ENCODE results near the gene GPATCH1. TPM values are rescaled to one million over a fixed set of nuclear protein-coding genes. Genes with fewer than 3 reads are reported as not detected.

The GPATCH1 gene
- total and polyA plus RNA-seq, 2 of the 13 experiments (the other 11 are each of a cell fraction or from before 2014, with no cell fraction given): 6.8 to 6.9 TPM

DNA sequence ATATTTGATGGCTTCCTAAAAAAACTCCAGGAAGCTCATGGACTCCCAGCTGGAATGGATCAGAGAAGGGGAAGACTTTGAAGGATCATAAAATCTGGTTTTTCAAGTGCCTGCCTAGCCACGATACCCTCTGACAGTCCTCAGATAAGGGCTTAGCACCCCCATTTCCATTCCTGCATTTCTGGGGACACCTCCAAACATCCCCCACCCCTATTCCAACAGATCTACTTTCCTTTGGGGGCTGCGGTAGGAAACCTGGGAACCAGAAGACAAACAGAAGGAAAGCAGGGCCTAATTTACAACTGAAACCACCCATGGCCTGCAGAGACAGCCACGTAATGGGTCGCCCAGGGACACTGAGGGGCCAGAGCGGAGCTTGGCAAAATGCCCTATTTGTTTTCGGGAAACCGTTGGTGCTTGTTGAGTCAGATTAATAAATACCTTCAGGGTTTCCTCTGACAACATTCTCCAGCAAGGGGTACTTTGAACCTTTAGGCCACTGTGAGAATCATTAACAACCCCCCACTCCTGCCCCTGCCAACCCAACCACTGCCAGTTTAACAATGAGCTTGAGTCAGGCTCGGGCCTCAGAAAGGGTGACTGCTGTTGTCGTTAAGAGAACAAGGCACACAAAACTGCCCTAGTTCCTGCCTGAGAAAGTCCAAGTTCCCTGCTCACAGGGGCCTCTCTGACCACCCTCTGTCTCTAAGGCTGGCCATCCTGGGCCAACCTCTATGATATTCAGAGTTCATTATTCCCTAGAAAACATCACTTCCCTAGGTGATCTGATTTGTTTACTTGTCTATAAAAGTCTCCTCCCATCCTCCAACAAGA is 39.8 kb upstream of the GPATCH1 start (continued):
- TF ChIP-seq, protein P1, sequence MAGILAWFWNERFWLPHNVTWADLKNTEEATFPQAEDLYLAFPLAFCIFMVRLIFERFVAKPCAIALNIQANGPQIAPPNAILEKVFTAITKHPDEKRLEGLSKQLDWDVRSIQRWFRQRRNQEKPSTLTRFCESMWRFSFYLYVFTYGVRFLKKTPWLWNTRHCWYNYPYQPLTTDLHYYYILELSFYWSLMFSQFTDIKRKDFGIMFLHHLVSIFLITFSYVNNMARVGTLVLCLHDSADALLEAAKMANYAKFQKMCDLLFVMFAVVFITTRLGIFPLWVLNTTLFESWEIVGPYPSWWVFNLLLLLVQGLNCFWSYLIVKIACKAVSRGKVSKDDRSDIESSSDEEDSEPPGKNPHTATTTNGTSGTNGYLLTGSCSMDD (CRISPR knock-in tag; IDR thresholded peaks at IDR 0.05): no peak
- TF ChIP-seq ZNF878 (CRISPR knock-in tag; IDR thresholded peaks at IDR 0.05) (peak; percentile 64; the same call in 1 of the 2 replicates), RXRA (CRISPR knock-in tag; IDR thresholded peaks at IDR 0.05) (peak; percentile 98), ZBTB3 (CRISPR knock-in tag; IDR thresholded peaks at IDR 0.05; ENCODE audit: borderline replicate concordance, low read depth) (peak; percentile 91; the same call in 1 of the 2 replicates), ZNF788 (CRISPR knock-in tag; IDR thresholded peaks at IDR 0.05; ENCODE audit: borderline replicate concordance) (peak; percentile 53; the same call in 1 of the 2 replicates), CBX2 (IDR thresholded peaks at IDR 0.05; ENCODE audit: low read depth, low read length) (no peak), CBX2 (CRISPR knock-in tag; IDR thresholded peaks at IDR 0.05; ENCODE audit: low read depth) (no peak), NCOA1 (CRISPR knock-in tag; IDR thresholded peaks at IDR 0.05) (no peak; the same call in 1 of the 2 replicates), KLF16 (CRISPR knock-in tag; IDR thresholded peaks at IDR 0.05) (peak in 1 of 2 experiments; percentile 82; a peak in 2 of 4 replicates), KLF6 (CRISPR knock-in tag; IDR thresholded peaks at IDR 0.05) (no peak; the same call in 1 of the 2 replicates), ZNF777 (CRISPR knock-in tag; IDR thresholded peaks at IDR 0.05) (no peak)
- TF ChIP-seq, protein P2, sequence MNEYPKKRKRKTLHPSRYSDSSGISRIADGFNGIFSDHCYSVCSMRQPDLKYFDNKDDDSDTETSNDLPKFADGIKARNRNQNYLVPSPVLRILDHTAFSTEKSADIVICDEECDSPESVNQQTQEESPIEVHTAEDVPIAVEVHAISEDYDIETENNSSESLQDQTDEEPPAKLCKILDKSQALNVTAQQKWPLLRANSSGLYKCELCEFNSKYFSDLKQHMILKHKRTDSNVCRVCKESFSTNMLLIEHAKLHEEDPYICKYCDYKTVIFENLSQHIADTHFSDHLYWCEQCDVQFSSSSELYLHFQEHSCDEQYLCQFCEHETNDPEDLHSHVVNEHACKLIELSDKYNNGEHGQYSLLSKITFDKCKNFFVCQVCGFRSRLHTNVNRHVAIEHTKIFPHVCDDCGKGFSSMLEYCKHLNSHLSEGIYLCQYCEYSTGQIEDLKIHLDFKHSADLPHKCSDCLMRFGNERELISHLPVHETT (CRISPR knock-in tag; conservative IDR thresholded peaks at IDR 0.05): no peak
- TF ChIP-seq, protein P3, sequence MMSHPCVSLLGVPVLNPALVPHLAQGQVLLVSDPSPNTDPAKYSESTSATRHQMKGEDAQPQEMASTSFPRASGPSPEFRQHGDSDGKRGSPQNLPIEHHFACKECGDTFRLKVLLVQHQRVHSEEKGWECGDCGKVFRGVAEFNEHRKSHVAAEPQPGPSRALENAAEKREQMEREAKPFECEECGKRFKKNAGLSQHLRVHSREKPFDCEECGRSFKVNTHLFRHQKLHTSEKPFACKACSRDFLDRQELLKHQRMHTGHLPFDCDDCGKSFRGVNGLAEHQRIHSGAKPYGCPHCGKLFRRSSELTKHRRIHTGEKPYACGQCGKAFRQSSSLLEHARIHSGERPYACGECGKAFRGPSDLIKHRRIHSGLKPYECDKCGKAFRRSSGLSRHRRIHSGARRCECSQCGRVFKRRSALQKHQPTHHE (CRISPR knock-in tag; IDR thresholded peaks at IDR 0.05; ENCODE audit: borderline replicate concordance): no peak; the same call in 1 of the 2 replicates
- TF ChIP-seq, protein P4, sequence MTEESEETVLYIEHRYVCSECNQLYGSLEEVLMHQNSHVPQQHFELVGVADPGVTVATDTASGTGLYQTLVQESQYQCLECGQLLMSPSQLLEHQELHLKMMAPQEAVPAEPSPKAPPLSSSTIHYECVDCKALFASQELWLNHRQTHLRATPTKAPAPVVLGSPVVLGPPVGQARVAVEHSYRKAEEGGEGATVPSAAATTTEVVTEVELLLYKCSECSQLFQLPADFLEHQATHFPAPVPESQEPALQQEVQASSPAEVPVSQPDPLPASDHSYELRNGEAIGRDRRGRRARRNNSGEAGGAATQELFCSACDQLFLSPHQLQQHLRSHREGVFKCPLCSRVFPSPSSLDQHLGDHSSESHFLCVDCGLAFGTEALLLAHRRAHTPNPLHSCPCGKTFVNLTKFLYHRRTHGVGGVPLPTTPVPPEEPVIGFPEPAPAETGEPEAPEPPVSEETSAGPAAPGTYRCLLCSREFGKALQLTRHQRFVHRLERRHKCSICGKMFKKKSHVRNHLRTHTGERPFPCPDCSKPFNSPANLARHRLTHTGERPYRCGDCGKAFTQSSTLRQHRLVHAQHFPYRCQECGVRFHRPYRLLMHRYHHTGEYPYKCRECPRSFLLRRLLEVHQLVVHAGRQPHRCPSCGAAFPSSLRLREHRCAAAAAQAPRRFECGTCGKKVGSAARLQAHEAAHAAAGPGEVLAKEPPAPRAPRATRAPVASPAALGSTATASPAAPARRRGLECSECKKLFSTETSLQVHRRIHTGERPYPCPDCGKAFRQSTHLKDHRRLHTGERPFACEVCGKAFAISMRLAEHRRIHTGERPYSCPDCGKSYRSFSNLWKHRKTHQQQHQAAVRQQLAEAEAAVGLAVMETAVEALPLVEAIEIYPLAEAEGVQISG (CRISPR knock-in tag; IDR thresholded peaks at IDR 0.05): peak; percentile 82
- TF ChIP-seq, protein P5, sequence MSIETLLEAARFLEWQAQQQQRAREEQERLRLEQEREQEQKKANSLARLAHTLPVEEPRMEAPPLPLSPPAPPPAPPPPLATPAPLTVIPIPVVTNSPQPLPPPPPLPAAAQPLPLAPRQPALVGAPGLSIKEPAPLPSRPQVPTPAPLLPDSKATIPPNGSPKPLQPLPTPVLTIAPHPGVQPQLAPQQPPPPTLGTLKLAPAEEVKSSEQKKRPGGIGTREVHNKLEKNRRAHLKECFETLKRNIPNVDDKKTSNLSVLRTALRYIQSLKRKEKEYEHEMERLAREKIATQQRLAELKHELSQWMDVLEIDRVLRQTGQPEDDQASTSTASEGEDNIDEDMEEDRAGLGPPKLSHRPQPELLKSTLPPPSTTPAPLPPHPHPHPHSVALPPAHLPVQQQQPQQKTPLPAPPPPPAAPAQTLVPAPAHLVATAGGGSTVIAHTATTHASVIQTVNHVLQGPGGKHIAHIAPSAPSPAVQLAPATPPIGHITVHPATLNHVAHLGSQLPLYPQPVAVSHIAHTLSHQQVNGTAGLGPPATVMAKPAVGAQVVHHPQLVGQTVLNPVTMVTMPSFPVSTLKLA (IDR thresholded peaks at IDR 0.05): no peak
- TF ChIP-seq, protein P6, sequence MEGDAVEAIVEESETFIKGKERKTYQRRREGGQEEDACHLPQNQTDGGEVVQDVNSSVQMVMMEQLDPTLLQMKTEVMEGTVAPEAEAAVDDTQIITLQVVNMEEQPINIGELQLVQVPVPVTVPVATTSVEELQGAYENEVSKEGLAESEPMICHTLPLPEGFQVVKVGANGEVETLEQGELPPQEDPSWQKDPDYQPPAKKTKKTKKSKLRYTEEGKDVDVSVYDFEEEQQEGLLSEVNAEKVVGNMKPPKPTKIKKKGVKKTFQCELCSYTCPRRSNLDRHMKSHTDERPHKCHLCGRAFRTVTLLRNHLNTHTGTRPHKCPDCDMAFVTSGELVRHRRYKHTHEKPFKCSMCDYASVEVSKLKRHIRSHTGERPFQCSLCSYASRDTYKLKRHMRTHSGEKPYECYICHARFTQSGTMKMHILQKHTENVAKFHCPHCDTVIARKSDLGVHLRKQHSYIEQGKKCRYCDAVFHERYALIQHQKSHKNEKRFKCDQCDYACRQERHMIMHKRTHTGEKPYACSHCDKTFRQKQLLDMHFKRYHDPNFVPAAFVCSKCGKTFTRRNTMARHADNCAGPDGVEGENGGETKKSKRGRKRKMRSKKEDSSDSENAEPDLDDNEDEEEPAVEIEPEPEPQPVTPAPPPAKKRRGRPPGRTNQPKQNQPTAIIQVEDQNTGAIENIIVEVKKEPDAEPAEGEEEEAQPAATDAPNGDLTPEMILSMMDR (CRISPR knock-in tag; IDR thresholded peaks at IDR 0.05): no peak
- TF ChIP-seq, protein P7, sequence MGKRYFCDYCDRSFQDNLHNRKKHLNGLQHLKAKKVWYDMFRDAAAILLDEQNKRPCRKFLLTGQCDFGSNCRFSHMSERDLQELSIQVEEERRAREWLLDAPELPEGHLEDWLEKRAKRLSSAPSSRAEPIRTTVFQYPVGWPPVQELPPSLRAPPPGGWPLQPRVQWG (CRISPR knock-in tag; IDR thresholded peaks at IDR 0.05; ENCODE audit: borderline replicate concordance, low read depth): no peak
